Tibial artery (tissue), 4 donors: ENCODE data around the gene INPP5F.

ENCODE experiments used
- DNase-seq, 2 donors: peaks; one replicate each; pipeline ENCODE4 v3.0.0-alpha.2; 2019
- H3K27ac ChIP-seq, 2 donors: fragments of 200-600 bp; sonication (generic) in 1 of 2; 1 replicate in 1 of 2; 2 replicates in 1 of 2; pipeline ENCODE4 v1.5.1; 2018 to 2019; ENCODE audit warnings: mild to moderate bottlenecking in 1 of 2
- H3K27me3 ChIP-seq, 2 donors: fragments of 200-600 bp; sonication (generic) in 1 of 2; one replicate each; pipeline versions ENCODE4 v1.5.1 to v1.6.0; 2016 to 2019
- H3K36me3 ChIP-seq, 3 donors: fragments of 200-600 bp; sonication (generic) in 2 of 3; one replicate each; pipeline ENCODE4 v1.5.1; 2016 to 2019; ENCODE audit warnings: mild to moderate bottlenecking in 2 of 3
- H3K4me1 ChIP-seq, 4 donors: fragments of 200-600 bp; sonication (generic) in 2 of 4; 1 replicate in 3 of 4; 2 replicates in 1 of 4; pipeline ENCODE4 v1.5.1; 2016 to 2019
- H3K4me3 ChIP-seq, 2 donors: fragments of 200-600 bp; sonication (generic) in 1 of 2; 1 replicate in 1 of 2; 2 replicates in 1 of 2; pipeline ENCODE4 v1.5.1; 2018 to 2019; ENCODE audit warnings: mild to moderate bottlenecking in 2 of 2
- H3K9me3 ChIP-seq, 3 donors: fragments of 200-600 bp; sonication (generic) in 1 of 3; one replicate each; pipeline ENCODE4 v1.5.1; 2016 to 2019
- intact Hi-C: fragments of 100-400 bp; cut with DNase I; formaldehyde crosslinking; loops from one replicate; pipeline ENCODE4 v1.15.0; 2023; ENCODE audit warnings: low total_unique reads
- TF ChIP-seq, protein P1 (sequence below), 2 experiments: fragments of 200-600 bp in 1 of 2; fragments of 450-650 bp in 1 of 2; IDR thresholded peaks; one replicate each; pipeline ENCODE4 v1.5.1; 2017 to 2019; ENCODE audit warnings: antibody characterized with exemption in 2 of 2, mild to moderate bottlenecking in 1 of 2, moderate library complexity in 1 of 2

The INPP5F gene

GRCh38 chr10:119713744-119714483 lies 11.9 kb upstream of the INPP5F start:
- H3K9me3 ChIP-seq = no peaks in the 10 kb centered on the region
- intact Hi-C loops = no loop called here
- H3K27ac ChIP-seq = no peak overlapping the region

DNA sequence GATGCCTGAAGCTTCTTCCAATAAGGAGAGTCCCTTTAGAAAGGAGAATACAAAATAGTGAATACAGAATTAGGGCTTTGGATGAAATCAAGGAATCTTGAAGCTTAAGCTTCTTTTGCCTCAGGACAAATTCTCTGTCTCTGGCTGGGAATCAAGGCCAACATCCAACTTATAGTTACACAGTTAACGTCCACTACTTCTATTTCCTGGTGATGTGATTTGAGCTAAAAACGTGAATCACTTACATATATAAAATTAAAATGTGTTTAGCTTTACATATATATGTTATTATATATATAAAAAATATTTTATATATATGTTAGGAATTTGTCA lies 11.4 kb upstream of the INPP5F start:
- no peak overlapping the region for H3K4me3 ChIP-seq
- no peaks in the 10 kb centered on the region for H3K27me3 ChIP-seq
- DNase-seq = no peak
- TF ChIP-seq, protein P1, sequence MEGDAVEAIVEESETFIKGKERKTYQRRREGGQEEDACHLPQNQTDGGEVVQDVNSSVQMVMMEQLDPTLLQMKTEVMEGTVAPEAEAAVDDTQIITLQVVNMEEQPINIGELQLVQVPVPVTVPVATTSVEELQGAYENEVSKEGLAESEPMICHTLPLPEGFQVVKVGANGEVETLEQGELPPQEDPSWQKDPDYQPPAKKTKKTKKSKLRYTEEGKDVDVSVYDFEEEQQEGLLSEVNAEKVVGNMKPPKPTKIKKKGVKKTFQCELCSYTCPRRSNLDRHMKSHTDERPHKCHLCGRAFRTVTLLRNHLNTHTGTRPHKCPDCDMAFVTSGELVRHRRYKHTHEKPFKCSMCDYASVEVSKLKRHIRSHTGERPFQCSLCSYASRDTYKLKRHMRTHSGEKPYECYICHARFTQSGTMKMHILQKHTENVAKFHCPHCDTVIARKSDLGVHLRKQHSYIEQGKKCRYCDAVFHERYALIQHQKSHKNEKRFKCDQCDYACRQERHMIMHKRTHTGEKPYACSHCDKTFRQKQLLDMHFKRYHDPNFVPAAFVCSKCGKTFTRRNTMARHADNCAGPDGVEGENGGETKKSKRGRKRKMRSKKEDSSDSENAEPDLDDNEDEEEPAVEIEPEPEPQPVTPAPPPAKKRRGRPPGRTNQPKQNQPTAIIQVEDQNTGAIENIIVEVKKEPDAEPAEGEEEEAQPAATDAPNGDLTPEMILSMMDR (IDR thresholded peaks at IDR 0.05) = no peak
- H3K36me3 ChIP-seq = no peaks in the 10 kb centered on the region
- no peaks in the 10 kb centered on the region for H3K9me3 ChIP-seq
- no peak overlapping the region for H3K27ac ChIP-seq
- intact Hi-C loops = no loop called here
- no peaks in the 10 kb centered on the region for H3K4me1 ChIP-seq

More at GRCh38 chr10:119713744-119714483, 11.9 kb upstream of the INPP5F start:
- no peaks in the 10 kb centered on the region for H3K4me1 ChIP-seq
- no peaks in the 10 kb centered on the region for H3K36me3 ChIP-seq
- TF ChIP-seq, protein P1 (IDR thresholded peaks at IDR 0.05) = no peak
- H3K4me3 ChIP-seq = no peak overlapping the region
- no peak for DNase-seq
- H3K27me3 ChIP-seq = no peaks in the 10 kb centered on the region

GRCh38 chr10:119715628-119716505 lies 10.0 kb upstream of the INPP5F start:
- intact Hi-C loops = no loop called here
- no peaks in the 10 kb centered on the region for H3K27me3 ChIP-seq
- TF ChIP-seq, protein P1 (IDR thresholded peaks at IDR 0.05) = no peak
- H3K4me3 ChIP-seq = no peak overlapping the region
- no peaks in the 10 kb centered on the region for H3K36me3 ChIP-seq
- H3K9me3 ChIP-seq = no peaks in the 10 kb centered on the region
- no peak overlapping the region for H3K27ac ChIP-seq
- H3K4me1 ChIP-seq = no peaks in the 10 kb centered on the region
- no peak for DNase-seq

DNA sequence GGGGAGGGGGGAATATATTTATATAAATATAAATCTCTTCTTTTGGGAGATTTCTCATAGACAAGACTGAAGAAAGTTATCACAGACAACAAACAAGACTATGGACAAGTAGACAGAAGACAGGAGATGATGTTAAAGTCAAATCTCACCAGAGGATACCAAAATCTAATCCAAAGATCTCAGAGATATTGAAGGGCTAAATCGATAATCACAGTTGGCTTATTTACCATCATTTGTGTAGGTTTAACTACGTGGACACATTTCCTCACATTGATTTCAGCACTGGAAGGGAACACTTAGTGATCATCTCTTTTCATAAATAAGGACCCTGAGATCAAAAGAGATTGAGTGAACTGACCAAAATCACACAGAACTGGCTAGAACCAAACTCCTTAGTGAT lies 2.7 kb upstream of the INPP5F start:
- intact Hi-C loops = no loop called here
- TF ChIP-seq, protein P1 (IDR thresholded peaks at IDR 0.05) = no peak
- Histone ChIP-seq H3K4me3 (no peak overlapping the region), H3K27me3 (no peaks in the 10 kb centered on the region), H3K4me1 (peaks cover 0 to 26% (median 14%) of the 10 kb centered on the region in 4 donors), H3K27ac (no peak overlapping the region), H3K9me3 (no peaks in the 10 kb centered on the region), H3K36me3 (no peaks in the 10 kb centered on the region)
- DNase-seq = no peak

DNA sequence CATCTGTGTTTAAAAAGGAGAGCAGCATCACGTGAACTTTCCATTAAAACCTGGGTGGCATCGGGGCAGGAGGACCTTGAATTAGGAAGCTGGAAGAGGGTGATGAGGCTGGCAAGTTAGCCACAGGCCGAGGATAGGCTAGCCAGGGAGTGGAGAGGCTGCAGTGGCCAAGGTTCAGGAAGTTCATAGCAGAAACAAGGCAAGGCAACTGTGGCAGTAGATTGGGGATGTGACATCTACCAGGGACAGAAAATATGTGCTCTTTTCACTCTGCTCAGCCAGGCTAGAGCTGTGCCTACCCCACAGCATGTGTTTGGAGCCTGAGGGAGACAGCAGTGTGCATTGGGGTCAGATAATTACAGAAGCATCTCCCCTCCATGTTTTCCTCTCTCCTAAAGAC lies 2.2 kb upstream of the INPP5F start:
- no peaks in the 10 kb centered on the region for H3K36me3 ChIP-seq
- intact Hi-C loops = no loop called here
- no peaks in the 10 kb centered on the region for H3K9me3 ChIP-seq
- peaks cover 0 to 31% (median 15%) of the 10 kb centered on the region in 4 donors for H3K4me1 ChIP-seq
- H3K27me3 ChIP-seq = no peaks in the 10 kb centered on the region
- H3K27ac ChIP-seq = no peak overlapping the region
- TF ChIP-seq, protein P1 (IDR thresholded peaks at IDR 0.05) = no peak
- no peak for DNase-seq
- H3K4me3 ChIP-seq = no peak overlapping the region
